Ishikawa (cell line): Measurements from ENCODE around the gene APBA1.

Source experiments
- CEBPB ChIP-seq: IDR thresholded peaks from 2 replicates; pipeline ENCODE4 v1.6.1; 2012
- CREB1 ChIP-seq: IDR thresholded peaks from 2 replicates; pipeline ENCODE4 v1.6.1; 2012; ENCODE audit warnings: low read depth
- EGR1 ChIP-seq: IDR thresholded peaks from 2 replicates; pipeline ENCODE4 v1.6.1; 2012
- EP300 ChIP-seq: IDR thresholded peaks from 2 replicates; pipeline ENCODE4 v1.6.1; 2012; ENCODE audit warnings: borderline replicate concordance
- FOXM1 ChIP-seq: IDR thresholded peaks from 2 replicates; pipeline ENCODE4 v1.6.1; 2012; ENCODE audit warnings: low read depth, borderline replicate concordance
- NFIC ChIP-seq: IDR thresholded peaks from 2 replicates; pipeline ENCODE4 v1.6.1; 2012
- RAD21 ChIP-seq: IDR thresholded peaks from 2 replicates; pipeline ENCODE4 v1.6.1; 2012; ENCODE audit warnings: low read depth
- TAF1 ChIP-seq: IDR thresholded peaks from 2 replicates; pipeline ENCODE4 v1.6.1; 2012; ENCODE audit warnings: low read depth, mild to moderate bottlenecking
- TCF12 ChIP-seq: IDR thresholded peaks from 2 replicates; pipeline ENCODE4 v1.6.1; 2012; ENCODE audit warnings: low read depth
- TEAD4 ChIP-seq: IDR thresholded peaks from 2 replicates; pipeline ENCODE4 v1.6.1; 2012
- YY1 ChIP-seq: IDR thresholded peaks from 2 replicates; pipeline ENCODE4 v1.6.1; 2012; ENCODE audit warnings: low read depth
- ZBTB7A ChIP-seq: IDR thresholded peaks from 2 replicates; pipeline ENCODE4 v1.6.1; 2012; ENCODE audit warnings: low read depth
- TF ChIP-seq, protein P1 (sequence below): IDR thresholded peaks from 2 replicates; pipeline ENCODE4 v1.6.1; 2012; ENCODE audit warnings: low read depth, mild to moderate bottlenecking
- TF ChIP-seq, protein P2 (sequence below): IDR thresholded peaks from 2 replicates; pipeline ENCODE4 v1.6.1; 2012
- TF ChIP-seq, protein P3 (sequence below): IDR thresholded peaks from 2 replicates; pipeline ENCODE4 v1.6.1; 2012

The APBA1 gene

DNA sequence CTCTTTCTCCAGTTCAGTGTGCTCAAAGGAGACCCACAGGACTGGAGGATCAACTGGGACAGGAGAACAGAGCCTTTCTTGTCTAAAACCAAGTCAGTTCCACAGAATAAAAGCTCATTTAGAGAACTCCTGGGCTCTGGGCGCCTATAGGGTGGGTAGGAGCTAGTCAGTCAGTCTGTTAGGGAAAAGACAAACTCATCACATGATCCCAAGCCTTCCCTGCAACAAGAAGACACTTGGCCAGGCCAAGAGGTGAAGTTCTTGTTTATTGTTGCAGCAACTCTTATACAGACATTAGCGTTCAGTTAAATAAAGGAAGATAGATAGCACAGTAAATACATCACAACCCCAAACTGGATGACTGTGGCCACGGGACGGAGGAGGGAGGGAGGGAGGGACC is 244.9 kb downstream of the APBA1 start:
- TF ChIP-seq, protein P1, sequence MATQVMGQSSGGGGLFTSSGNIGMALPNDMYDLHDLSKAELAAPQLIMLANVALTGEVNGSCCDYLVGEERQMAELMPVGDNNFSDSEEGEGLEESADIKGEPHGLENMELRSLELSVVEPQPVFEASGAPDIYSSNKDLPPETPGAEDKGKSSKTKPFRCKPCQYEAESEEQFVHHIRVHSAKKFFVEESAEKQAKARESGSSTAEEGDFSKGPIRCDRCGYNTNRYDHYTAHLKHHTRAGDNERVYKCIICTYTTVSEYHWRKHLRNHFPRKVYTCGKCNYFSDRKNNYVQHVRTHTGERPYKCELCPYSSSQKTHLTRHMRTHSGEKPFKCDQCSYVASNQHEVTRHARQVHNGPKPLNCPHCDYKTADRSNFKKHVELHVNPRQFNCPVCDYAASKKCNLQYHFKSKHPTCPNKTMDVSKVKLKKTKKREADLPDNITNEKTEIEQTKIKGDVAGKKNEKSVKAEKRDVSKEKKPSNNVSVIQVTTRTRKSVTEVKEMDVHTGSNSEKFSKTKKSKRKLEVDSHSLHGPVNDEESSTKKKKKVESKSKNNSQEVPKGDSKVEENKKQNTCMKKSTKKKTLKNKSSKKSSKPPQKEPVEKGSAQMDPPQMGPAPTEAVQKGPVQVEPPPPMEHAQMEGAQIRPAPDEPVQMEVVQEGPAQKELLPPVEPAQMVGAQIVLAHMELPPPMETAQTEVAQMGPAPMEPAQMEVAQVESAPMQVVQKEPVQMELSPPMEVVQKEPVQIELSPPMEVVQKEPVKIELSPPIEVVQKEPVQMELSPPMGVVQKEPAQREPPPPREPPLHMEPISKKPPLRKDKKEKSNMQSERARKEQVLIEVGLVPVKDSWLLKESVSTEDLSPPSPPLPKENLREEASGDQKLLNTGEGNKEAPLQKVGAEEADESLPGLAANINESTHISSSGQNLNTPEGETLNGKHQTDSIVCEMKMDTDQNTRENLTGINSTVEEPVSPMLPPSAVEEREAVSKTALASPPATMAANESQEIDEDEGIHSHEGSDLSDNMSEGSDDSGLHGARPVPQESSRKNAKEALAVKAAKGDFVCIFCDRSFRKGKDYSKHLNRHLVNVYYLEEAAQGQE, result no peak
- TF ChIP-seq ZBTB7A (no peak), EP300 (no peak), CREB1 (no peak), CEBPB (no peak), TAF1 (no peak), EGR1 (no peak), NFIC (no peak), RAD21 (no peak), FOXM1 (no peak), TEAD4 (no peak), TCF12 (no peak), YY1 (no peak)
- TF ChIP-seq, protein P2, sequence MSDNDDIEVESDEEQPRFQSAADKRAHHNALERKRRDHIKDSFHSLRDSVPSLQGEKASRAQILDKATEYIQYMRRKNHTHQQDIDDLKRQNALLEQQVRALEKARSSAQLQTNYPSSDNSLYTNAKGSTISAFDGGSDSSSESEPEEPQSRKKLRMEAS, result no peak
- TF ChIP-seq, protein P3, sequence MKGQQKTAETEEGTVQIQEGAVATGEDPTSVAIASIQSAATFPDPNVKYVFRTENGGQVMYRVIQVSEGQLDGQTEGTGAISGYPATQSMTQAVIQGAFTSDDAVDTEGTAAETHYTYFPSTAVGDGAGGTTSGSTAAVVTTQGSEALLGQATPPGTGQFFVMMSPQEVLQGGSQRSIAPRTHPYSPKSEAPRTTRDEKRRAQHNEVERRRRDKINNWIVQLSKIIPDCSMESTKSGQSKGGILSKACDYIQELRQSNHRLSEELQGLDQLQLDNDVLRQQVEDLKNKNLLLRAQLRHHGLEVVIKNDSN, result no peak

DNA sequence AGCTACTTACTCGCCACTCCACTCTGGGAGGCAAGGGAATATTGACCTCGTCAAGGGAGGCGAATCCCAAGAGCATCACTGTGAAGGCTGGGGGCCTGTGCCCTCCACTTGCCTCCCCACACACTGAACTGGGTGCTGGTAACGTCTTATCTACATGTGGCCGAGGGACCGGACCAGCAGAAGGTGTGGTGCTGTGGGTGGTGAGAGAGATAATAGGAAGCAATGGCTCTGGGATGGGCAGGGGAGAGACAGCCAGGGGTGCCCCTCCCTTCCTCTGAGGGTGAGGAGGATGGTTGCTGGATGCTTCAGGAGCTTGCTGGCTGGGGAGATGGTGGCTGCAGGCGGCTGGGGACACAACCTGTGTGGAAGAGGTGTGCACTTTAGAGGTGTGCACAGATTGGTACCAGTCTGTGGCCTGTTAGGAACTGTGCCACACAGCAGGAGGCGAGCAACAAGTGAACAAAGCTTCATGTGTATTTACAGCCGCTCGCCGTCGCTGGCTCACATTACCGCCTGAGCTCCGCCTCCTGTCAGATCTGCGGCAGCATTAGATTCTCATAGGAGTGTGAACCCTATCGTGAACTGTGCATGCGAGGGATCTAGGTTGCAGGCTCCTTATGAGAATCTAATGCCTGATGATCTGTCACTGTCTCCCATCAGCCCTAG is 246.9 kb downstream of the APBA1 start:
- TF ChIP-seq RAD21 (peak; percentile 25; the same call in 1 of the 2 replicates), TEAD4 (0 out of 2 replicates have a peak, but pooled peaks have one; percentile 8)
- TF ChIP-seq, protein P1, result no peak
- TF ChIP-seq, protein P2, result 0 out of 2 replicates have a peak, but pooled peaks have one; percentile 30

DNA sequence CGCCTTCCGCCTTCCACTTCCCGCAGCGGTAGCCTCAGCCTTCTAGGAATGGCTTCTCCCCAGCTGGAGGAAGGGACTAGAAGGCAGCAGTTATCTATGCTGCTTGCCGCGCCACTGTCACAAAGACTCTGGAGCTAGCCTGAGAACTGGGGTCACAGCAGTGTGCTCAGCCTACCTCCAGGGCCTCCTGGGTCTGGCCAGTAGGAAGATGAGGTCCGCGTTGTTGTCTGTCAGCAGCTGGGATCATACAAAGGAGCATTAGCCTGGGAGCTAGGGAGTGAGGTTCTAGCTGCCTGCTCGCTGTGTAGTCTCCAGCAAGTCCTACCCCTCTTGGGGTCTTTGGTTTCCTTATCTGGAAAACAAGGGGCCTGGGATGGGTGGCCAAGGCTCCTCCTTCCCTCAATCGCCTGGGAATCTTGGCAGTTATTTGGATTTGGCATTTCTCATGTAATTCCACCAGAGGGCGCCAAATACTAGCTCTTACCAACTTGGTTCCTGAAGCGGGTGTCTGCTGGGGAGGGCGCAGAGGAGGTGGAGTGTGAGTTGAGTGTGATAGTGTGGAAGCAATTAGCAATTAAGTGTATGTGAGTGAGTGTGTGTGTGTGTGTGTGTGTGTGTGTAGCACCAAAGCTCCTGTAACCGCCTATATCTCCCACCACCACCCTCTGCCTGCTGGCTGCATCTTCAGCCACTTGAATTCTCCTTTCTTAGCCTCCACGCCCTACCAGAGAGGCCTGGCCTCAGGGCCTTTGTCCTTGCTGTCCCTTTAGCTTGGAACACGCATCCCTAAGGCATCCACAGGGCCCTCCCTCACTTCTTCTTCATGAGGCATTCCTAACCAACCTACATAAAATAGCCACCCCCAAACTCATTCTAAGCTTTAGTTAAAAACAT is 250.0 kb downstream of the APBA1 start:
- TF ChIP-seq RAD21 (peak; percentile 98), TEAD4 (no peak)

DNA sequence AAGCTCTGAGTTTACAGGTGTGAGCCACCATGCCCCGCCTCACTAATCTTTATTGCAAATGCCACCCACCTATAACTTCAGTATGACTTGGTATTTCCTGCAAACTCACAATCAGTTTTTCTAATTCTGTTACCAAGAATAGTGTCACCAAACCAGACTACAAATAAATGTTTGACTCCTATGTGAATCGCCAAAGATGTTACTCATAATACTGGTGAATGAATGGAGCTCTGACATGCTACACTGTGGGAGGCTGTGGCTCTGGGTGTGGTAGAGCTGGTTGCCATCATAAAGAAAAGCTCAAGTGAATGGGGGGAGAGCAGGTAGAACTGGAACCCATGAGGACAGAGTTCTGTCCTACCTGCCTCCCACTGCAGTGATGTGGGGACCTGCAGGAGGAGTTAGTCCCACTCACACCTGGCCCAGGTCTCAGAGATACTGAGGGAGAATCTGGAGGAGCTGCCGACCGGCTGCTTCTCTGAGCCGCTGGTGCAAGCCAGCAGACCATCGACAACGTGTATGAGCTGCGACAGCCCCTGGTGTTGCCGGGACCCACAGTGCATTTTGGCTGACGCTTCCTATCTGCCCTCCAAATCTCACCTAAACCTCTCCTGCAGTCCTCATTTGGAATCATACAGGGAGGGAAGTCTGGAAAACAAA is 251.4 kb downstream of the APBA1 start:
- no peak for TF ChIP-seq EP300

DNA sequence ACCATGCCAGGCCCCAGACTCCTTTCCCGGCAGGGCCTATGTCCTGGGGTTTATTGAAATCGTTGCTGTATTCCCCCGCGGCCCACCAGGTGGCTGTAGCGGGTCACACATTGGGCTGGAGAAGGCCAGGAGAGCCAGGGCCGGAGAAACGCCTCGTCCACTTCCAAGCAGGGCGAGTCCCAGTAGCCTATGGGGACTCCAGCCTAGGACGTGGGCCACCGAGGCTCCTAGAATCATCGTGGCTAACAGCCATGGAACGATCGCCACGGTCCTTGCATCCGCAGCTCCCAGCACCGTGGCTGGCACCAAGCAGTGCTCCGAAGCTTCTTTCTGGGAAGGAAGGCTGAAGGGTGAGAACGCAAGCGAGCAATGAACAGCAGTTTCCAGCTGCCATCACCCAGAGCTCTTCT is 259.4 kb downstream of the APBA1 start:
- TF ChIP-seq RAD21 (peak; percentile 84), TCF12 (no peak)

DNA sequence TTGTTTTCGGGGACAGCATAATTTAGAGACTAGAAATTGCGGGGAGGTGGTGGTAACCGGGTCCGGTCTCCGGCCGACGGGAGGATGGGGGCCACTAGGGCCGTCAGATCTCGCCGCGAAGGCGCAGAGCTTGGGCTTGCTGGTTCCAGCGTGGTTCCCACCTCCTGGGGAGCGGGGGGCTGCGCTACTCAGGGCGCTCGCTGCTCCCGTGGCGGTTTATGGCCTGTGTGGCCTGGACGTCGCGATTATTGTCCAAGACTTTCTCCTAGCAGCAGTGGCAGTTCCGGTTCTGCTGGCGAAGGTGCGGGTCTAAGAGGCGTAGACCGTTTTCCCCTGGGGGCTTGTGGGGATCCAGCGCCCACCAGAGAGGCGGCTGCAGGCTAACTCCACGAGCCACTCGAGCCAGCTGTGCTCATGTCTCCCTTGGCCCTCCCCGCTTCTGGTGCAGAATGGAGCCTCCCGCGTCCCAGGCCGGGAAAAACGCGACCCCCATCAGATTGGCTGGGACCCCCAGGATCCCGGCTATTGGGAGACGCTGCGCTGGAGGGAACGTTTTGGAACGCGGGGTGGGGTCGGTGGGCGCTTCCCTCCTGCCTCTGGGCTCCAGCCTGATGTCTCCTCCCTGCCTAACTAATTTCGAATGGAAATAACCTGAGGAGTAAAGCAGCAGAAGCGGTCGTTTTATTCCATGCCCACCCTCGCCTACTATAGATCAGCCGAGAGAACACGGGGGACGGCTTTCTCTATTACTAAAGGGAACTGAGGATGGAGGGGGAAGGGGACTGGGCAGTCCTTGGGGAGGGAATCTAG is 260.0 kb downstream of the APBA1 start:
- TF ChIP-seq, protein P2, result no peak
- TF ChIP-seq, protein P1, result no peak
